ENCODE results near the gene PDGFA. TPM values are rescaled to one million over a fixed set of nuclear protein-coding genes. Genes with fewer than 3 reads are reported as not detected.

PDGFA gene
- total RNA-seq, 1 experiment from 2014 or later: 35.8 TPM

DNA sequence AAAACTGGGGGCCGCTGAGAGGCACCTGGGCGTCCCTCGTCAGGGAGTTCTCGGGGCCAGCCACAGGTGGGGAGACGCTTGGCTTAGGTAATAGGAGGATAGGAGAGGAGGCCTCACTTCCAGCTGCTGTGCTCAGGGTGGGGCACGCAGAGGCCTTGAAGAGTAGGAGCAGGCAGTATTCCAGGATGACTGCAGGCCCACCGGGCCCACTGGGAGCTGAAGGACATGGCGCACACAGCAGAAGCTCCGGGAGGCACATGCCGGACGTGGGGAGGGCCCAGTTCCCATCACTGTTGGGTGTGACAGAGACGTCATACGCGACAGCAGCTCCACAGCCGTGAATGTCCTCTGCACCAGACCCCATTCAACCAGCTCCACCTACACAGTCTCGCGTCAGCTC, 22.0 kb upstream of the PDGFA start:
- Histone ChIP-seq H3K9me3 (ENCODE audit: control insufficient read depth, low read depth, low read length) (no peaks in the 10 kb centered on the region), H3K79me1 (ENCODE audit: insufficient read depth, low read depth, low read length, poor library complexity, severe bottlenecking) (no peaks in the 10 kb centered on the region), H2BK5ac (ENCODE audit: insufficient read length, low read length) (no peak overlapping the region), H3K9ac (ENCODE audit: extremely low read depth, insufficient read length, low read length) (no peak overlapping the region), H2BK12ac (ENCODE audit: insufficient read length, low read depth, low read length) (no peak overlapping the region), H3K4me2 (ENCODE audit: insufficient read depth, insufficient read length, low read length) (no peak overlapping the region), H2AFZ (ENCODE audit: low read length) (no peak overlapping the region), H3K4me1 (ENCODE audit: insufficient read depth, low read length) (no peaks in the 10 kb centered on the region), H3T11ph (ENCODE audit: low read length) (no peak overlapping the region), H3K79me2 (ENCODE audit: insufficient read depth, low read length) (no peaks in the 10 kb centered on the region), H3K4ac (ENCODE audit: low read depth, low read length) (no peak overlapping the region), H2AK5ac (ENCODE audit: insufficient read length, low read length) (no peak overlapping the region), H4K8ac (replicated peaks; ENCODE audit: insufficient read length, low read depth, low read length) (no peak overlapping the region), H3K14ac (ENCODE audit: insufficient read depth, low read length) (0 out of 2 replicates have a peak overlapping the region, but pooled peaks have one; percentile 23), H2BK120ac (ENCODE audit: low read depth, low read length, poor library complexity, severe bottlenecking) (no peak overlapping the region), H3K23ac (ENCODE audit: insufficient read length, low read depth, low read length) (no peak overlapping the region), H3K27ac (ENCODE audit: insufficient read length, low read depth, low read length) (no peak overlapping the region), H3K27me3 (ENCODE audit: insufficient read depth, low read length) (no peaks in the 10 kb centered on the region), H3K56ac (ENCODE audit: insufficient read length, low read depth, low read length) (no peak overlapping the region), H2BK15ac (ENCODE audit: low read depth, low read length) (no peak overlapping the region), H3K23me2 (ENCODE audit: insufficient read length, low read depth, low read length, poor library complexity, severe bottlenecking) (no peaks in the 10 kb centered on the region), H4K5ac (ENCODE audit: insufficient read length, low read depth, low read length) (no peak overlapping the region), H4K20me1 (ENCODE audit: control insufficient read depth, insufficient read depth, insufficient read length) (no peaks in the 10 kb centered on the region), H4K91ac (ENCODE audit: insufficient read length, low read depth, low read length) (no peak overlapping the region), H3K18ac (ENCODE audit: insufficient read length, low read depth, low read length) (no peak overlapping the region), H2BK20ac (ENCODE audit: low read depth, low read length, poor library complexity, severe bottlenecking) (no peak overlapping the region)
- no CpG with 5 or more reads among the region's 17 CpGs for WGBS (ENCODE audit: extremely low coverage, insufficient read length, low lambda C conversion rate)
- peak overlapping the region in 2 of 3 experiments; percentile 79 to 97; a peak in 3 of 7 replicates for H3K27ac Mint-ChIP-seq
- H3K4me3 Mint-ChIP-seq: 0 out of 5 replicates have a peak overlapping the region, but pooled peaks of 1 of the 2 experiments have one; percentile 5
- H3K36me3 Mint-ChIP-seq (ENCODE audit: insufficient read depth in 1 of 3, low read depth in 3 of 3): peaks cover 0 to under 1% (median 0%) of the 10 kb centered on the region in 3 experiments; a peak in 2 of 7 replicates
- H3K4me1 Mint-ChIP-seq: peaks cover 10 to 16% of the 10 kb centered on the region in 2 experiments
- peaks cover 6% of the 10 kb centered on the region for H3K27me3 Mint-ChIP-seq (ENCODE audit: low read depth)
- H3K9me3 Mint-ChIP-seq: no peaks in the 10 kb centered on the region
- TF ChIP-seq, protein P1, sequence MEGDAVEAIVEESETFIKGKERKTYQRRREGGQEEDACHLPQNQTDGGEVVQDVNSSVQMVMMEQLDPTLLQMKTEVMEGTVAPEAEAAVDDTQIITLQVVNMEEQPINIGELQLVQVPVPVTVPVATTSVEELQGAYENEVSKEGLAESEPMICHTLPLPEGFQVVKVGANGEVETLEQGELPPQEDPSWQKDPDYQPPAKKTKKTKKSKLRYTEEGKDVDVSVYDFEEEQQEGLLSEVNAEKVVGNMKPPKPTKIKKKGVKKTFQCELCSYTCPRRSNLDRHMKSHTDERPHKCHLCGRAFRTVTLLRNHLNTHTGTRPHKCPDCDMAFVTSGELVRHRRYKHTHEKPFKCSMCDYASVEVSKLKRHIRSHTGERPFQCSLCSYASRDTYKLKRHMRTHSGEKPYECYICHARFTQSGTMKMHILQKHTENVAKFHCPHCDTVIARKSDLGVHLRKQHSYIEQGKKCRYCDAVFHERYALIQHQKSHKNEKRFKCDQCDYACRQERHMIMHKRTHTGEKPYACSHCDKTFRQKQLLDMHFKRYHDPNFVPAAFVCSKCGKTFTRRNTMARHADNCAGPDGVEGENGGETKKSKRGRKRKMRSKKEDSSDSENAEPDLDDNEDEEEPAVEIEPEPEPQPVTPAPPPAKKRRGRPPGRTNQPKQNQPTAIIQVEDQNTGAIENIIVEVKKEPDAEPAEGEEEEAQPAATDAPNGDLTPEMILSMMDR (conservative IDR thresholded peaks at IDR 0.05): no peak
- DNase-seq: no peak

Data from H9 (cell line).